WTC11 (cell line): Measurements from ENCODE around the gene MED15. TPM values are rescaled to one million over a fixed set of nuclear protein-coding genes. Genes with fewer than 3 reads are reported as not detected.

ENCODE experiments used
- ATAC-seq: fragments of 200-7000 bp; cut with Tn5 transposase; 2 replicates; pipeline ENCODE4 v1.10.0; 2021; ENCODE audit warnings: mild to moderate bottlenecking, moderate library complexity
- CTCF ChIA-PET: fragments of 300-600 bp; sonication (Branson Sonifier 250); formaldehyde crosslinking; loops from one replicate; lab custom pipeline; 2021; ENCODE audit warnings: antibody characterized with exemption; lab: Charles Lee
- POLR2A ChIA-PET: fragments of 350-600 bp; sonication (Branson Sonifier 250); formaldehyde crosslinking; loops from one replicate; lab custom pipeline; 2021; ENCODE audit warnings: antibody characterized with exemption; lab: Charles Lee
- DNase-seq: peaks from one replicate; pipeline ENCODE4 v3.0.0; 2021; ENCODE audit warnings: low spot score
- H3K27ac Mint-ChIP-seq: 2 replicates; pipeline ENCODE4 v1.8.0; 2021; ENCODE audit warnings: mixed read lengths
- H3K27me3 Mint-ChIP-seq: 2 replicates; pipeline ENCODE4 v1.8.0; 2021; ENCODE audit warnings: low read depth, mild to moderate bottlenecking, moderate library complexity, mixed read lengths
- H3K36me3 Mint-ChIP-seq: 2 replicates; pipeline ENCODE4 v1.8.0; 2021; ENCODE audit warnings: mixed read lengths
- H3K4me1 Mint-ChIP-seq: 2 replicates; pipeline ENCODE4 v1.8.0; 2022; ENCODE audit warnings: mixed read lengths
- H3K4me3 Mint-ChIP-seq: 2 replicates; pipeline ENCODE4 v1.8.0; 2021; ENCODE audit warnings: mild to moderate bottlenecking, moderate library complexity, mixed read lengths
- H3K9me3 Mint-ChIP-seq: 2 replicates; pipeline ENCODE4 v1.8.0; 2021; ENCODE audit warnings: mixed read lengths
- CTCF ChIP-seq: fragments of 200-600 bp; IDR thresholded peaks from 2 replicates; pipeline ENCODE4 v1.8.0; 2022; ENCODE audit warnings: antibody characterized with exemption
- E2F5 ChIP-seq: sonication (generic); formaldehyde crosslinking; IDR thresholded peaks from 2 replicates; pipeline ENCODE4 v1.8.1; 2022; ENCODE audit warnings: mild to moderate bottlenecking, moderate library complexity, missing genetic modification reagents
- ETV6 ChIP-seq: sonication (generic); formaldehyde crosslinking; IDR thresholded peaks from 2 replicates; pipeline ENCODE4 v1.8.1; 2022; ENCODE audit warnings: mild to moderate bottlenecking, missing genetic modification reagents
- FOXP1 ChIP-seq: sonication (generic); formaldehyde crosslinking; IDR thresholded peaks from 2 replicates; pipeline ENCODE4 v1.8.0; 2022; ENCODE audit warnings: missing genetic modification reagents, mild to moderate bottlenecking, moderate library complexity, borderline replicate concordance
- GRHL2 ChIP-seq: fragments of 250-450 bp; sonication (Bioruptor Pico); IDR thresholded peaks from 2 replicates; pipeline ENCODE4 v1.8.0; 2022; ENCODE audit warnings: mild to moderate bottlenecking, moderate library complexity; ENCODE audit not compliant: insufficient replicate concordance, severe bottlenecking
- GTF2I ChIP-seq: fragments of 250-450 bp; sonication (Bioruptor Pico); conservative IDR thresholded peaks from 2 replicates; pipeline ENCODE4 v1.4.0; 2021; ENCODE audit warnings: mild to moderate bottlenecking
- HMGA2 ChIP-seq: fragments of 250-450 bp; sonication (Bioruptor Pico); IDR thresholded peaks from 2 replicates; pipeline ENCODE4 v1.4.0; 2021; ENCODE audit warnings: mild to moderate bottlenecking, moderate library complexity
- JUN ChIP-seq: sonication (generic); formaldehyde crosslinking; IDR thresholded peaks from 2 replicates; pipeline ENCODE4 v1.8.0; 2023; ENCODE audit warnings: mild to moderate bottlenecking, missing genetic modification reagents
- KAT7 ChIP-seq: sonication (generic); formaldehyde crosslinking; IDR thresholded peaks from 2 replicates; pipeline ENCODE4 v1.8.1; 2023; ENCODE audit warnings: missing genetic modification reagents, mild to moderate bottlenecking, borderline replicate concordance
- MLX ChIP-seq: sonication (generic); formaldehyde crosslinking; IDR thresholded peaks from 2 replicates; pipeline ENCODE4 v1.8.1; 2023; ENCODE audit warnings: mild to moderate bottlenecking, missing genetic modification reagents, moderate library complexity
- MXD4 ChIP-seq: fragments of 250-450 bp; sonication (Bioruptor Pico); IDR thresholded peaks from 2 replicates; pipeline ENCODE4 v1.8.0; 2021; ENCODE audit warnings: mild to moderate bottlenecking, moderate library complexity, borderline replicate concordance
- NFE2L1 ChIP-seq: sonication (generic); formaldehyde crosslinking; IDR thresholded peaks from 2 replicates; pipeline ENCODE4 v1.8.1; 2023; ENCODE audit warnings: missing genetic modification reagents
- NFYB ChIP-seq: sonication (generic); formaldehyde crosslinking; conservative IDR thresholded peaks from 2 replicates; pipeline ENCODE4 v1.8.0; 2022; ENCODE audit warnings: low read depth, missing genetic modification reagents
- SMAD4 ChIP-seq: sonication (generic); formaldehyde crosslinking; IDR thresholded peaks from 2 replicates; pipeline ENCODE4 v1.8.0; 2022; ENCODE audit warnings: mild to moderate bottlenecking, missing genetic modification reagents
- SOX15 ChIP-seq: fragments of 250-450 bp; sonication (Bioruptor Pico); IDR thresholded peaks from 2 replicates; pipeline ENCODE4 v1.9.0; 2021; ENCODE audit warnings: mild to moderate bottlenecking
- TEAD4 ChIP-seq: sonication (generic); formaldehyde crosslinking; IDR thresholded peaks from 2 replicates; pipeline ENCODE4 v1.8.0; 2022; ENCODE audit warnings: mild to moderate bottlenecking, missing genetic modification reagents
- ZBTB21 ChIP-seq: sonication (generic); formaldehyde crosslinking; IDR thresholded peaks from 2 replicates; pipeline ENCODE4 v1.8.1; 2023; ENCODE audit warnings: mild to moderate bottlenecking, missing genetic modification reagents, borderline replicate concordance
- ZBTB43 ChIP-seq: sonication (generic); formaldehyde crosslinking; IDR thresholded peaks from 2 replicates; pipeline ENCODE4 v1.8.1; 2023; ENCODE audit warnings: mild to moderate bottlenecking, missing genetic modification reagents
- ZNF396 ChIP-seq: fragments of 250-450 bp; sonication (Bioruptor Pico); IDR thresholded peaks from 2 replicates; pipeline ENCODE4 v1.8.0; 2021; ENCODE audit warnings: mild to moderate bottlenecking, moderate library complexity, borderline replicate concordance
- ZNF425 ChIP-seq: fragments of 250-450 bp; sonication (Bioruptor Pico); conservative IDR thresholded peaks from 2 replicates; pipeline ENCODE4 v1.9.0; 2021; ENCODE audit warnings: mild to moderate bottlenecking
- total RNA-seq: library from RNA; stranded (reverse); gene quantifications from 3 replicates; pipeline ENCODE4 v1.2.3, GENCODE V29; 2021

The MED15 gene
- total RNA-seq, 1 experiment from 2014 or later, result 67.7 TPM

- POLR2A ChIA-PET, result no interaction called here
- Mint-ChIP-seq H3K9me3 (no peaks in the 10 kb centered on the region), H3K27ac (no peak overlapping the region), H3K36me3 (peaks cover 42% of the 10 kb centered on the region), H3K27me3 (no peaks in the 10 kb centered on the region), H3K4me3 (no peak overlapping the region), H3K4me1 (no peaks in the 10 kb centered on the region)
- DNase-seq, result no peak
- no peak for TF ChIP-seq FOXP1 (CRISPR knock-in tag)
- no peak for TF ChIP-seq MXD4 (CRISPR knock-in tag)
- TF ChIP-seq SMAD4, result no peak
- TF ChIP-seq E2F5 (CRISPR knock-in tag), result no peak
- no peak for TF ChIP-seq ZBTB43 (CRISPR knock-in tag)
- no peak for TF ChIP-seq TEAD4 (CRISPR knock-in tag)
- TF ChIP-seq HMGA2 (CRISPR knock-in tag), result no peak
- TF ChIP-seq ZBTB21 (CRISPR knock-in tag), result no peak
- no peak for TF ChIP-seq ZNF425
- TF ChIP-seq ETV6 (CRISPR knock-in tag), result no peak
- TF ChIP-seq JUN (CRISPR knock-in tag), result no peak
- no peak for TF ChIP-seq NFYB
- TF ChIP-seq KAT7 (CRISPR knock-in tag), result no peak
- TF ChIP-seq MLX (CRISPR knock-in tag), result no peak
- no peak for TF ChIP-seq SOX15
- TF ChIP-seq ZNF396, result no peak
- TF ChIP-seq NFE2L1 (CRISPR knock-in tag), result no peak
- TF ChIP-seq CTCF, result no peak
- TF ChIP-seq GTF2I (CRISPR knock-in tag), result no peak
- TF ChIP-seq GRHL2 (CRISPR knock-in tag), result no peak
- CTCF ChIA-PET, result interaction anchor here (0.7 to 2.0 kb wide), 22 partner anchors 11 to 310 kb away, joined by 3 to 24 read pairs (median 4); partner anchors contain the start of genes MED15 and ZNF74
- ATAC-seq, result no peak
Measured at GRCh38 chr22:20568502-20569058, 61.2 kb downstream of the MED15 start.
